Measurements from ENCODE around the gene CHMP6.

CHMP6 gene

GRCh38 chr17:81043725-81044427 is 52.2 kb downstream of the CHMP6 start:
- no peak for DNase-seq (ENCODE audit: low read depth)

GRCh38 chr17:81044428-81044763 is 52.8 kb downstream of the CHMP6 start:
- DNase-seq (ENCODE audit: low read depth) = no peak

GRCh38 chr17:81044764-81045589 is 53.3 kb downstream of the CHMP6 start:
- no peak for DNase-seq (ENCODE audit: low read depth)

- DNase-seq (ENCODE audit: low read depth) = no peak
These were observed 54.0 kb downstream of the CHMP6 start for GRCh38 chr17:81045590-81046095.

- no peak for DNase-seq (ENCODE audit: low read depth)
These were observed 54.6 kb downstream of the CHMP6 start for GRCh38 chr17:81046132-81046769.

- DNase-seq (ENCODE audit: low read depth) = no peak
These were observed 55.2 kb downstream of the CHMP6 start for GRCh38 chr17:81046770-81047359.

GRCh38 chr17:81048827-81049371 is 57.3 kb downstream of the CHMP6 start:
- no peak for DNase-seq (ENCODE audit: low read depth)

- DNase-seq (ENCODE audit: low read depth) = no peak
These were observed 57.8 kb downstream of the CHMP6 start for GRCh38 chr17:81049372-81049911.
